ENCODE results near the gene PI4K2A. TPM values are rescaled to one million over a fixed set of nuclear protein-coding genes. Genes with fewer than 3 reads are reported as not detected.
A peak's percentile ranks its signal among the peaks of the same experiment; 100 is the strongest.

PI4K2A gene
- total and polyA plus RNA-seq, 2 donors (not counting 1 experiment from before 2014, with no cell fraction given): 7.9 to 17.7 TPM

- Histone ChIP-seq H3K4me3 (ENCODE audit: control extremely low read depth in 1 of 5, extremely low read depth in 1 of 5, insufficient read depth in 1 of 5, low read depth in 2 of 5, low read length in 4 of 5) (peak within 1 kb of the TSS; percentile 34 to 80 (median 76)), H2AFZ (ENCODE audit: insufficient read depth, low read depth, low read length, poor library complexity, severe bottlenecking) (peak within 1 kb of the TSS; percentile 91), H3K27ac (ENCODE audit: low read length in 2 of 2) (peak within 1 kb of the TSS; percentile 71 to 73), H3K79me2 (ENCODE audit: control insufficient read depth, insufficient read depth, low read length) (no peaks in the 10 kb centered on the region), H4K20me1 (ENCODE audit: control insufficient read depth, insufficient read depth, low read length, poor library complexity, severe bottlenecking) (no peaks in the 10 kb centered on the region), H3K27me3 (replicated peaks in 1 of 4; ENCODE audit: control extremely low read depth in 1 of 4, control insufficient read depth in 3 of 4, insufficient read depth in 4 of 4, low read length in 3 of 4) (peaks cover 0 to 5% (median 0%) of the 10 kb centered on the region in 4 experiments), H3K9me3 (ENCODE audit: control extremely low read depth in 1 of 3, control insufficient read depth in 2 of 3, insufficient read depth in 1 of 3, low read length in 2 of 3) (no peaks in the 10 kb centered on the region), H3K9ac (ENCODE audit: low read length) (peak within 1 kb of the TSS; percentile 84), H3K36me3 (replicated peaks in 1 of 2; ENCODE audit: control extremely low read depth in 1 of 2, control insufficient read depth in 1 of 2, extremely low read depth in 1 of 2, insufficient read depth in 2 of 2, low read length in 1 of 2) (no peaks in the 10 kb centered on the region), H3K4me2 (replicated peaks; ENCODE audit: low read depth, low read length, poor library complexity, severe bottlenecking) (peak within 1 kb of the TSS; percentile 95), H3K4me1 (ENCODE audit: control insufficient read depth in 2 of 2, insufficient read depth in 2 of 2, low read length in 2 of 2) (peaks cover 4 to 15% of the 10 kb centered on the region in 2 donors)
- TF ChIP-seq CTCF (IDR thresholded peaks at IDR 0.05): no peak
- no peak for TF ChIP-seq EZH2 (IDR thresholded peaks at IDR 0.05; ENCODE audit: borderline replicate concordance, insufficient read depth, low read depth, low read length, poor library complexity, severe bottlenecking)
- peak; percentile 94 for ATAC-seq (ENCODE audit: low read depth)
- intact Hi-C loops (cut with micrococcal nuclease): loop anchor here (1.0 to 5.0 kb wide), 8 partner anchors 11 to 355 kb away; partner anchors contain the start of genes MORN4, PI4K2A, RRP12 and ZFYVE27
- Mint-ChIP-seq H3K4me3 (peak within 1 kb of the TSS; percentile 90), H3K4me1 (peaks cover 14% of the 10 kb centered on the region), H3K9me3 (ENCODE audit: insufficient read depth) (no peaks in the 10 kb centered on the region), H3K27ac (peak within 1 kb of the TSS; percentile 79), H3K27me3 (no peaks in the 10 kb centered on the region)
- ChIA-PET CTCF (interaction anchor here (0.8 to 4.0 kb wide), 18 partner anchors 10 to 355 kb away, joined by 3 to 96 read pairs (median 5); partner anchors contain the start of genes ANKRD2, MARVELD1 and ZFYVE27), POLR2A (interaction anchor here (0.6 to 2.0 kb wide), 5 partner anchors 27 to 49 kb away, joined by 3 to 17 read pairs (median 3); partner anchors contain the start of genes MARVELD1 and ZFYVE27)
- under 1% methylated on average over 70 of the region's 78 CpGs for WGBS (ENCODE audit: insufficient coverage)
- peak; percentile 98 for DNase-seq
Observed at GRCh38 chr10:97686962-97687784, 46.7 kb downstream of the PI4K2A start, which contains the start of gene AVPI1. Gene AVPI1 (minus strand): TSS chr10:97687241. CDS start chr10:97679905, 7,336 bp downstream.

Data from B cell (primary cell).